IMR-90 (cell line): ENCODE results near the gene OR5T3. TPM values are rescaled to one million over a fixed set of nuclear protein-coding genes. Genes with fewer than 3 reads are reported as not detected.

Source experiments
- ATAC-seq: fragments of 200-7000 bp; cut with Tn5 transposase; 2 replicates; pipeline ENCODE4 v1.9.1; 2020; ENCODE audit warnings: low read depth, mild to moderate bottlenecking, moderate library complexity
- BruUV-seq: library from RNA; stranded (reverse); fragments of 400-500 nt; replicated peaks from 2 replicates; lab custom pipeline; 2021; lab: Mats Ljungman, UMichigan
- CTCF ChIA-PET: fragments of 300-600 bp; formaldehyde crosslinking; extraction: SDS; loops from one replicate; lab custom pipeline; 2021; ENCODE audit warnings: antibody characterized with exemption; lab: Yijun Ruan, JAX
- POLR2A ChIA-PET: fragments of 300-600 bp; sonication (Branson Sonifier 250); formaldehyde crosslinking; loops from one replicate; lab custom pipeline; 2022; ENCODE audit warnings: antibody characterized with exemption; ENCODE audit not compliant: unreplicated experiment; lab: Charles Lee
- DNase-seq: peaks from one replicate; pipeline ENCODE4 v3.0.0; 2013
- H2AFZ ChIP-seq: replicated peaks from 2 replicates; pipeline ENCODE3; 2013; ENCODE audit warnings: low read length, mild to moderate bottlenecking; ENCODE audit not compliant: poor library complexity
- H2AK5ac ChIP-seq: 2 replicates; pipeline ENCODE4 v1.6.1; 2013; ENCODE audit warnings: low read depth, low read length, inconsistent platforms
- H2AK9ac ChIP-seq: replicated peaks from 2 replicates; pipeline ENCODE3; 2013; ENCODE audit warnings: mild to moderate bottlenecking, low read depth, low read length, moderate library complexity; ENCODE audit not compliant: poor library complexity
- H2BK120ac ChIP-seq: 2 replicates; pipeline ENCODE4 v1.6.1; 2013; ENCODE audit warnings: low read depth, low read length, inconsistent platforms
- H2BK15ac ChIP-seq: 3 replicates; pipeline ENCODE4 v1.6.1; 2013; ENCODE audit warnings: low read depth, low read length, inconsistent platforms
- H2BK20ac ChIP-seq: 2 replicates; pipeline ENCODE4 v1.6.1; 2013; ENCODE audit warnings: low read depth, mild to moderate bottlenecking, inconsistent platforms, low read length, moderate library complexity
- H2BK5ac ChIP-seq: 2 replicates; pipeline ENCODE4 v1.6.1; 2013; ENCODE audit warnings: mild to moderate bottlenecking, low read depth, low read length, inconsistent platforms; ENCODE audit not compliant: poor library complexity, severe bottlenecking
- H3K14ac ChIP-seq: replicated peaks from 2 replicates; pipeline ENCODE4 v1.6.1; 2013; ENCODE audit warnings: low read depth, low read length, inconsistent platforms
- H3K18ac ChIP-seq: 2 replicates; pipeline ENCODE4 v1.6.1; 2013; ENCODE audit warnings: low read depth, low read length, control low read depth
- H3K23ac ChIP-seq: 2 replicates; pipeline ENCODE4 v1.6.1; 2013; ENCODE audit warnings: low read depth, low read length, inconsistent platforms
- H3K27ac ChIP-seq: 2 replicates; pipeline ENCODE4 v1.5.1; 2013; ENCODE audit warnings: mild to moderate bottlenecking, control low read depth, low read length; ENCODE audit not compliant: insufficient read depth
- H3K27me3 ChIP-seq: 2 replicates; pipeline ENCODE4 v1.6.1; 2013; ENCODE audit warnings: low read length; ENCODE audit not compliant: control insufficient read depth, insufficient read depth
- H3K36me3 ChIP-seq: 2 replicates; pipeline ENCODE4 v1.6.1; 2013; ENCODE audit warnings: low read length, mixed read lengths; ENCODE audit not compliant: control insufficient read depth, insufficient read depth
- H3K4ac ChIP-seq: 2 replicates; pipeline ENCODE4 v1.6.1; 2013; ENCODE audit warnings: low read depth, low read length, inconsistent platforms
- H3K4me1 ChIP-seq: 2 replicates; pipeline ENCODE4 v1.6.1; 2013; ENCODE audit warnings: low read length, mixed read lengths; ENCODE audit not compliant: control insufficient read depth, insufficient read depth
- H3K4me2 ChIP-seq: 2 replicates; pipeline ENCODE4 v1.6.1; 2013; ENCODE audit warnings: low read depth, mild to moderate bottlenecking, control low read depth, low read length, moderate library complexity
- H3K4me3 ChIP-seq: 2 replicates; pipeline ENCODE4 v1.5.1; 2013; ENCODE audit warnings: low read depth, mild to moderate bottlenecking, control low read depth, low read length, moderate library complexity; ENCODE audit not compliant: insufficient read depth
- H3K56ac ChIP-seq: 2 replicates; pipeline ENCODE4 v1.6.1; 2013; ENCODE audit warnings: low read length, inconsistent platforms; ENCODE audit not compliant: insufficient read depth; ENCODE audit errors: extremely low read depth
- H3K79me1 ChIP-seq, 2 experiments: 2 replicates each; pipeline ENCODE4 v1.6.1; 2013; ENCODE audit warnings: low read length in 2 of 2, inconsistent platforms in 1 of 2, low read depth in 1 of 2
- H3K9ac ChIP-seq: 2 replicates; pipeline ENCODE4 v1.6.1; 2013; ENCODE audit warnings: low read depth, low read length, control low read depth
- H3K9me1 ChIP-seq: 2 replicates; pipeline ENCODE4 v1.6.1; 2013; ENCODE audit warnings: low read length, inconsistent platforms; ENCODE audit not compliant: insufficient read depth
- H3K9me3 ChIP-seq: 2 replicates; pipeline ENCODE4 v1.6.1; 2013; ENCODE audit warnings: low read length; ENCODE audit not compliant: control insufficient read depth, insufficient read depth
- H4K20me1 ChIP-seq: 2 replicates; pipeline ENCODE4 v1.6.1; 2013; ENCODE audit warnings: low read length, inconsistent platforms; ENCODE audit not compliant: insufficient read depth
- H4K5ac ChIP-seq: 2 replicates; pipeline ENCODE4 v1.6.1; 2013; ENCODE audit warnings: mild to moderate bottlenecking, low read depth, low read length, control low read depth
- H4K8ac ChIP-seq, 2 experiments: 2 replicates each; pipeline ENCODE4 v1.6.1; 2013; ENCODE audit warnings: low read depth in 2 of 2, low read length in 2 of 2, control low read depth in 1 of 2, inconsistent platforms in 1 of 2
- H4K91ac ChIP-seq: 2 replicates; pipeline ENCODE4 v1.6.1; 2013; ENCODE audit warnings: low read depth, low read length, inconsistent platforms; ENCODE audit not compliant: insufficient read depth
- CTCF ChIP-seq: conservative IDR thresholded peaks from 2 replicates; pipeline ENCODE4 v1.5.1; 2012; ENCODE audit warnings: mild to moderate bottlenecking, low read depth, low read length, improper control_type of control experiment
- RCOR1 ChIP-seq: IDR thresholded peaks from 2 replicates; pipeline ENCODE4 v1.6.1; 2012; ENCODE audit warnings: mild to moderate bottlenecking, low read length, improper control_type of control experiment; ENCODE audit not compliant: insufficient replicate concordance
- SMC3 ChIP-seq: fragments of 150-350 bp; IDR thresholded peaks from 2 replicates; pipeline ENCODE4 v1.6.1; 2016; ENCODE audit warnings: low read depth, mild to moderate bottlenecking, antibody characterized with exemption, low read length, moderate library complexity
- WGBS, 2 experiments: methylation state at CpG; one replicate each; pipeline versions ENCODE4 v1.1.5 to v1.1.7; 2013; ENCODE audit warnings: missing lambda C conversion rate in 2 of 2; ENCODE audit not compliant: insufficient read length in 1 of 2; ENCODE audit errors: extremely low coverage in 2 of 2; 5-methylcytosine and 5-hydroxymethylcytosine counted together
- dilution Hi-C: fragments of 300-500 bp; cut with HindIII; formaldehyde crosslinking; loops from one replicate; pipeline ENCODE4 v1.14.3; 2018; ENCODE audit warnings: low sequenced_read_pairs; ENCODE audit not compliant: unreplicated experiment
- in situ Hi-C: fragments of 300-500 bp; cut with MboI; formaldehyde crosslinking; loops from 3 replicates; pipeline ENCODE4 v1.14.3; 2019; ENCODE audit warnings: low sequenced_read_pairs, inconsistent platforms, mixed read lengths
- intact Hi-C: fragments of 100-400 bp; cut with micrococcal nuclease; formaldehyde crosslinking; loops from 2 replicates; pipeline ENCODE4 v1.10.0; 2022
- polyA plus RNA-seq, 3 experiments: library from polyadenylated mRNA; depleted of rRNA; stranded (reverse); fragments of >200 nt; gene quantifications; 2 replicates each; pipeline ENCODE4 v1.2.3, GENCODE V29; 2012; ENCODE audit warnings: low replicate concordance in 1 of 3
- total RNA-seq: library from RNA; depleted of rRNA; stranded (reverse); fragments of >200 nt; gene quantifications from 2 replicates; pipeline ENCODE4 v1.2.3, GENCODE V29; 2012

The OR5T3 gene
- total and polyA plus RNA-seq, 2 of the 4 experiments (the other 2 are of a cell fraction): not detected

- Histone ChIP-seq H3K23ac (no peak overlapping the region), H3K4me3 (no peak overlapping the region), H3K4ac (no peak overlapping the region), H3K56ac (no peak overlapping the region), H3K9me3 (peaks cover 2% of the 10 kb centered on the region; the same call in 1 of the 2 replicates), H2BK20ac (no peak overlapping the region), H3K27ac (no peak overlapping the region), H3K4me1 (no peaks in the 10 kb centered on the region), H2BK15ac (no peak overlapping the region), H3K18ac (no peak overlapping the region), H3K4me2 (no peak overlapping the region), H2AFZ (no peak overlapping the region), H4K5ac (no peak overlapping the region), H3K9me1 (no peaks in the 10 kb centered on the region), H4K8ac (no peak overlapping the region), H2AK9ac (no peak overlapping the region), H3K27me3 (no peaks in the 10 kb centered on the region), H3K14ac (no peak overlapping the region), H4K20me1 (no peaks in the 10 kb centered on the region), H2BK5ac (no peak overlapping the region), H3K9ac (no peak overlapping the region), H3K79me1 (no peaks in the 10 kb centered on the region), H4K91ac (no peak overlapping the region), H2AK5ac (no peak overlapping the region), H2BK120ac (no peak overlapping the region), H3K36me3 (no peaks in the 10 kb centered on the region)
- no TSS peak for BruUV-seq
- CTCF ChIA-PET: interaction anchor here (0.6 kb wide), 1 partner anchor 521 kb away, joined by 3 read pairs; no protein-coding TSS in a partner anchor
- in situ Hi-C loops (no loop called here), dilution Hi-C loops (no loop called here), intact Hi-C loops (no loop called here)
- POLR2A ChIA-PET: no interaction called here
- DNase-seq: no peak
- no peak for TF ChIP-seq SMC3
- no peak for TF ChIP-seq CTCF
- TF ChIP-seq RCOR1: no peak
- no CpG with 5 or more reads among the region's 3 CpGs for WGBS, 2 experiments
- no peak for ATAC-seq
Observed at GRCh38 chr11:56271092-56271491, 19.0 kb downstream of the OR5T3 start.
